Lower leg skin (tissue), 4 donors: ENCODE results near the gene LRBA. TPM values are rescaled to one million over a fixed set of nuclear protein-coding genes. Genes with fewer than 3 reads are reported as not detected.
"Not testable (repeated sequence)": the region's sequence is repeated elsewhere in the genome, so short reads cannot be mapped to it uniquely, and the experiment has no call there.

Experiments used
- DNase-seq, 2 donors: peaks; one replicate each; pipeline ENCODE4 v3.0.0-alpha.2; 2019; ENCODE audit warnings: low spot score in 2 of 2
- H3K4me3 ChIP-seq: fragments of 200-600 bp; sonication (generic); 2 replicates; pipeline ENCODE4 v1.5.1; 2017; ENCODE audit warnings: mild to moderate bottlenecking, low read depth; ENCODE audit not compliant: poor library complexity, severe bottlenecking
- CTCF ChIP-seq, 3 donors: fragments of 450-650 bp; IDR thresholded peaks; one replicate each; pipeline ENCODE4 v1.5.1; 2016; ENCODE audit warnings: antibody characterized with exemption in 3 of 3, mild to moderate bottlenecking in 3 of 3, moderate library complexity in 2 of 3
- POLR2A ChIP-seq, 2 donors: fragments of 450-650 bp; IDR thresholded peaks; one replicate each; pipeline ENCODE4 v1.6.1; 2016 to 2017; ENCODE audit warnings: antibody characterized with exemption in 2 of 2, mild to moderate bottlenecking in 1 of 2, moderate library complexity in 1 of 2
- WGBS, 2 donors: methylation state at CpG; one replicate each; pipeline ENCODE4 v1.1.5; 2018; 5-methylcytosine and 5-hydroxymethylcytosine counted together
- intact Hi-C: fragments of 100-400 bp; cut with DNase I; formaldehyde crosslinking; loops from one replicate; pipeline ENCODE4 v1.15.0; 2023; ENCODE audit warnings: low total_unique reads
- total RNA-seq, 4 donors: library from RNA; depleted of rRNA; stranded (reverse); fragments of >200 nt; gene quantifications; one replicate each; pipeline ENCODE4 v1.1.0, GENCODE V29; 2016

The LRBA gene
- total RNA-seq, 4 donors from 2014 or later, result 71.9 to 86.8 (median 75.0) TPM

GRCh38 chr4:151029537-151029936, 14.5 kb upstream of the LRBA start:
- intact Hi-C loops, result no loop called here
- H3K4me3 ChIP-seq, result no peak overlapping the region
- DNase-seq, result peak in 1 of 2 donors; percentile 15
- TF ChIP-seq POLR2A (IDR thresholded peaks at IDR 0.05), result no peak
- TF ChIP-seq CTCF (IDR thresholded peaks at IDR 0.05), result no peak
- 95 to 98% methylated on average over 10 of the region's 10 CpGs for WGBS, 2 donors

- H3K4me3 ChIP-seq, intact Hi-C loops: not testable (repeated sequence)
- DNase-seq, result peak in 1 of 2 donors; percentile 63
- 85 to 86% methylated on average over 10 of the region's 10 CpGs for WGBS, 2 donors
Measured at GRCh38 chr4:151029006-151029405, 13.9 kb upstream of the LRBA start.

GRCh38 chr4:151025759-151026158, 10.7 kb upstream of the LRBA start:
- WGBS, 2 donors, result 81 to 84% methylated on average over 3 of the region's 3 CpGs
- intact Hi-C loops, result no loop called here
- TF ChIP-seq CTCF (IDR thresholded peaks at IDR 0.05), result no peak
- no peak for TF ChIP-seq POLR2A (IDR thresholded peaks at IDR 0.05)
- peak in 1 of 2 donors; percentile 23 for DNase-seq
- H3K4me3 ChIP-seq, result no peak overlapping the region

DNA sequence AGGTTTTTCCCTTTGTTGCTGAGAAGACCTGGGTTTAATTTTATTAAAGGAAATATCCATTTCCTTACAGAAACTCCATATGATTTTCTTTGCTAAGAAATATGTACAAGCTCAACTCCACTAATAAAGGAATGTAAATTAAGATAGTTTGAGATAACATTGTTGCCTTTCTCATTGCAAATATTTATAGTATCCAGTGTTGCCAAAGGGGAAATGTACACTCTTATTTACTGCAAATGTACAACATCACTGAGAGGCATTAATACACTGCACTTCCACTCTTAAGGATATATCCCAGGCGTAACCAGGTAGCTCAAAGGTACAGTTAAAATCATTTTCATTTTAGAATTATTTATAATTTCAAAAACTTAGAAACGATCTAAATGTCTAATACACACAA, 7.5 kb upstream of the LRBA start:
- no peak for DNase-seq
- 77 to 80% methylated on average over 2 of the region's 2 CpGs for WGBS, 2 donors
- TF ChIP-seq CTCF (IDR thresholded peaks at IDR 0.05) (no peak), POLR2A (IDR thresholded peaks at IDR 0.05) (no peak)
- no peak overlapping the region for H3K4me3 ChIP-seq
- intact Hi-C loops, result no loop called here

GRCh38 chr4:151021637-151022334, 6.7 kb upstream of the LRBA start:
- TF ChIP-seq CTCF (IDR thresholded peaks at IDR 0.05), result no peak
- TF ChIP-seq POLR2A (IDR thresholded peaks at IDR 0.05), result no peak
- 100% methylated on average over 1 of the region's 1 CpG for WGBS, 2 donors
- H3K4me3 ChIP-seq, result no peak overlapping the region
- peak in 1 of 2 donors; percentile 10 for DNase-seq
- intact Hi-C loops, result no loop called here

- peak; percentile 69 to 93 for DNase-seq
- WGBS, 2 donors, result 1% methylated on average over 14 to 61 of the region's 87 CpGs
- TF ChIP-seq POLR2A (IDR thresholded peaks at IDR 0.05) (no peak), CTCF (IDR thresholded peaks at IDR 0.05) (no peak)
- peak overlapping the region; percentile 98 for H3K4me3 ChIP-seq
- intact Hi-C loops, result no loop called here
Measured at GRCh38 chr4:151015459-151016347, 619 bp upstream of the LRBA start.
